HEK293 (cell line): ENCODE data around the gene INTS1.
"Not testable (repeated sequence)": the region's sequence is repeated elsewhere in the genome, so short reads cannot be mapped to it uniquely, and the experiment has no call there.

ENCODE experiments used
- CTCF ChIP-seq: fragments of 450-650 bp; formaldehyde crosslinking; IDR thresholded peaks from 2 replicates; pipeline ENCODE4 v1.5.1; 2016; ENCODE audit warnings: missing biosample characterization, missing genetic modification characterization
- KLF8 ChIP-seq: fragments of 450-650 bp; formaldehyde crosslinking; IDR thresholded peaks from 2 replicates; pipeline ENCODE4 v1.5.1; 2016; ENCODE audit warnings: missing biosample characterization, missing genetic modification characterization
- SETDB1 ChIP-seq: IDR thresholded peaks from one replicate; pipeline ENCODE4 v1.6.1; 2017; ENCODE audit warnings: mild to moderate bottlenecking, low read length, moderate library complexity, mixed read lengths; ENCODE audit not compliant: insufficient read length
- ZBTB1 ChIP-seq: fragments of 450-650 bp; formaldehyde crosslinking; IDR thresholded peaks from 2 replicates; pipeline ENCODE4 v1.5.1; 2016; ENCODE audit warnings: missing biosample characterization, missing genetic modification characterization
- ZFHX2 ChIP-seq: fragments of 450-650 bp; formaldehyde crosslinking; conservative IDR thresholded peaks from 2 replicates; pipeline ENCODE4 v1.5.1; 2016; ENCODE audit warnings: missing biosample characterization, missing genetic modification characterization
- ZNF2 ChIP-seq: fragments of 450-650 bp; formaldehyde crosslinking; IDR thresholded peaks from 2 replicates; pipeline ENCODE4 v1.5.1; 2016; ENCODE audit warnings: missing biosample characterization, missing genetic modification characterization
- ZNF510 ChIP-seq: fragments of 450-650 bp; formaldehyde crosslinking; IDR thresholded peaks from 2 replicates; pipeline ENCODE4 v1.5.1; 2018; ENCODE audit warnings: mild to moderate bottlenecking, missing genetic modification characterization, missing biosample characterization; ENCODE audit not compliant: insufficient replicate concordance

GRCh38 chr7:1446026-1446425 lies 58.2 kb downstream of the INTS1 start:
- not testable (repeated sequence) for TF ChIP-seq ZNF2 (tag by site-specific recombination); ZNF510 (tag by site-specific recombination); SETDB1; CTCF (tag by site-specific recombination); ZBTB1 (tag by site-specific recombination); KLF8 (tag by site-specific recombination); ZFHX2 (tag by site-specific recombination)
